Brain pericyte (primary cell): Measurements from ENCODE around the gene WNT3A.
"Not testable (repeated sequence)": the region's sequence is repeated elsewhere in the genome, so short reads cannot be mapped to it uniquely, and the experiment has no call there.

Experiments used
- DNase-seq: peaks from one replicate; pipeline ENCODE4 v3.0.0-alpha.2; 2012; ENCODE audit warnings: low read depth, low spot score

WNT3A gene

GRCh38 chr1:228011721-228012311 lies 5.0 kb downstream of the WNT3A start:
- no peak for DNase-seq

GRCh38 chr1:228012555-228012954 lies 5.8 kb downstream of the WNT3A start:
- DNase-seq, result no peak

DNA sequence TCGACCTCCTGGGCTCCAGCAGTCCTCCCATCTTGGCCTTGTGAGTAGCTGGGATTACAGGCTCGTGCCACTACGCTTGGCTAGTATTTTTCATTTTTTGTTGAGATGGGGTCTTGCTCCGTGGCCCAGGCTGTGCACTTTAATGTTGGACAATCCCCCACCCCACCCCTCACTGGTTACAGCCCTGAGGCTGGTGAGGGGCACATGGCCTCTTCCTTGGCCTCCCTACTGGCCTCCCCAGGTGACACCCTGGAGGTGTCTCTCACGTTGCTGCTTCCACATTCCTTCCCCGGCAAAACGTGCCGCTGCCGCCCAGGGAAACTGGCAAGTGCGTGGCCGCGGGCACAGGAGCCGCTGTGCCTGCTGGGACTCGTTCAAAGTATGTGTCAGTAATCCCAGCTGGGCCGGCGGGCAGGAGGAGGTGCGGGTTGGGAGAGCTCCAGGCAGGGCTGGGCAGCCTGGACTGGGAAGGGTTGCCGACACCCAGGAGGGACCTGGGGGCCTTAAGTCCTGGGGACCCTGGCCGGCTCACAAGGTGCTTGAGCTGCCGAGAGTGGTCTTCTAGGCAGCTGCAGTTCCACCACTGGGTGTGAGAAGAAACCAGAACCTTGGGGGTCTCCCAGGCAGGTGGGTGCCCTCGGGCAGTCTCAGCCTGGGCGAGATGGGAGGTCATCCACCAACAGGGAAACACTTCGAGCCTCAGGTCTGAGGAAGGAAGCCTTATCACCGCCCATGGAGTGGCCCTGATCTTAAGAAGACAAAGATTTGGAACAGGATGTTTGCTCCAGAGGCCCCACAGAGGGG lies 6.5 kb downstream of the WNT3A start:
- DNase-seq, result no peak

- DNase-seq, result no peak
Observed at GRCh38 chr1:228013935-228014930, 7.4 kb downstream of the WNT3A start.

DNA sequence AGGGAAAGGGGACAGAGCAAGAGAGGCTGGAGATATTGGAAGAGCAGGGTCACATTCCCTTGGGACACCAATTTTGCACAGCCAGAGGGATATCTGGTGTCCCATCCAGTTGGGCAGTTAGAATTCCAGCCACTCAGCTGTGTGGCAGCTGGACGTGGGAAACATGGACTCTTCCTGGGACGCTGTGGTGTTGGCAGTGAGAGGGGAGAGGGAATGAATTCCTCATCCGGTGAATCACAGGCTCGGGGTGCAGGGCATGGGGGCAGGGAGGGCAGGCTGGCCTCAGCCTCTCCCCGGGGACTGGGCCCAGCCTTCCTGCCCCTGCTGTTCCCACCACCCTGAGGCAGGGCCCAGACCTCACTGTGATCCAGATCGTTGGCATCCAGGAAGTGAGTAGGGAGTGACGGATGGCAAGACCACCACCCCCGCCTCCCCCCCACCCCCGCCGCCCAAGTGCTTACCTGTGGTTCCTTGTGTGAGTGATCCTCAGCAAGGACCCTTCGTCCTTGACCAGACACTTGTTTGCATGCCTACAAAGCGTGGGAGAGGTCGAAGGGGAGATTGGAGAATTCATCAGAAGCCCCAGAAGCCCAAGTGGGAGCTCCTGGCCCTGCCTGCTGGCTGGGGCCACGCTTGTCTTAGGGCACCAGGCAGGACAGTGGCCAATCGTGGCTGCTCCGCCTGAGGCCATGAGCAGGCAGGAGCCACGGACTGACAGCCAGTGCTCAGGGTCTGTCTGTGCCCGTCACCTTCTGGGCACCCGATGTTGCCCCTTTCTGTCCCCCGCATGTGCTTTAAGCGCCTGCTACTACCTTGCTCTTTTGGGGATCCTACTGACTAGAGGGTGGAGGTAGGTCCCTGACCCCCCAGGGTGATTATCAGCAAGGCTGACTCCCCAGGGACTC lies 8.7 kb downstream of the WNT3A start:
- DNase-seq, result no peak

DNA sequence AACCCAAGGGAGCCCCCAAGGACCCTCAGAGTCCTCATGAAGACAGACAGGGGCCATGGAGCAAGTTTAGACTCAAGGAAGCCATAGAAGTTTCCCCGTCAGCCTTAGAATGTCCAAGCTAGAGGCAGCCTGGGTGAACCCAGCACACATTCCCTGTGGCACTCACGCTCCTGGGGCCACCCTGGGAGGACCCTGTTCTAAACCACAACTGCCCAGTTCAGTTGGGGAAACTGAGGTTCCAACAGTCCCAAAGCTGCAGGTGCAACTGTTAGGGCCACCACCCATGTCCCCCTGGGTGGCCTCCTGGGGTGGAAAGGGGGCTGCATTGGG lies 9.3 kb downstream of the WNT3A start:
- DNase-seq, result no peak

DNA sequence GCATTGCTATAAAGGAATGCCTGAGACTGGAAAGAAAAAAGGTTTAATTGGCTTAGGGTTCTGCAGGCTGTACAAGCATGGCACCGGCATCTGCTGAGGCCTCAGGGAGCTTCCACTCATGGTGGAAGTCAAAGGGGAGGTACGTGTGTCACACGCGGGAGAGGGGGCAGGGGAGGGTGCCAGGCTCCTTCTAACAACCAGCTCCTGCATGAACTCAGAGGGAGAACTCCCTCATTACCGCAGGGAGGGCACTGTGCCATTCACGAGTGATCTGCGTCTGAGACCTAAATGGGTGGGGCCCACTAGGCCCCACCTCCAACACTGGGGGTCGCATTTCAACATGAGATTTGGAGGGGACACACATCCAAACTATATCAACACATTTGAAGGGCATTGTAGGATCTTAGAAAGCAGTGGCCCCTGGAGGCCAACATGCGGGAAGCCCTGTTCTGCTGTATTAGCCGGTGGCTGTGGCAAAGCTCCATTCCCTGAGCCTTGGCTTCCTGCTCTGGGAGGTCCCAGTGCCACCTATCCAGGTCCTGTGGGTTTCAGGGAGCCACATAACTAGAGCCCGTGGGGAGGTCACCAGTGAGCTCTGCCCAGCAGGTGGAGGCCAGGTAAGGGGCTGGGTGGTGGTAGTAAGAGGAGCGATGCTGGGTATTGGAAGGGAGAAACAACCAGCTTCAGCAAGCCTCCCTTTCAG lies 10.0 kb downstream of the WNT3A start:
- DNase-seq, result no peak

DNA sequence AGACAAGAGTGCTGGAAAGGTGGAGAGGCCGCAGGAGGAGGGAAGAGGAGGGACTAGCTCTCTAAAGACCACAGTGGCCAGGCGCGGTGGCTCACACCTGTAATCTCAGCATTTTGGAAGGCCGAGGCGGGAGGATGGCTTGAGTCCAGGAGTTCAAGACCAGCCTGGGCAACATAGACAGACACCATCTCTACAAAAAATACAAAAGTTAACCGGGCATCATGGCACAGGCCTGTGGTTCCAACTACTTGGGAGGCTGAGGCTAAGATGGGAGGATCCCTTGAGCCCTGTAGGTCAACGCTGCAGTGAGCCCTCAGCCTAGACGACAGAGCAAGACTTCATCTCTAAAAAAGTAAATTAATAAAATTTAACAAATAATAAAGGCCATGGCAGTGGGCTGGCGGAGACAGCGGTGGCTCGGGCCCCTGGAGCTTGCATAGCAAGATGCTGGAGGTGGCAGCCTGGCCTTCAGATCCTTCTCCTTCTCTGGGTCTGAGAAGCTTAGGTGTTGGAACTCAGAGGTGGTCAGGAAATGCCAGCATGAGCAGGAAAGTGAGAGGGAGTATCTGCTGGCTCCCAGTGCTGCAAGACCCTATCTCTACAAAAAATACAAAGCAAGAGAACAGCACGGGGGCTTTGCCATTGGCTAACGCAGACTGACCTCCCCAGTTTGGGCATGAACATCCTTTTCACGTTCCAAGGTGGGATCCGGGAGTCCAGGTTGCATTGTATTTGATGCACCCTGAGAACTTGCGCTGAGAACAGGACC lies 10.7 kb downstream of the WNT3A start:
- no peak for DNase-seq

DNA sequence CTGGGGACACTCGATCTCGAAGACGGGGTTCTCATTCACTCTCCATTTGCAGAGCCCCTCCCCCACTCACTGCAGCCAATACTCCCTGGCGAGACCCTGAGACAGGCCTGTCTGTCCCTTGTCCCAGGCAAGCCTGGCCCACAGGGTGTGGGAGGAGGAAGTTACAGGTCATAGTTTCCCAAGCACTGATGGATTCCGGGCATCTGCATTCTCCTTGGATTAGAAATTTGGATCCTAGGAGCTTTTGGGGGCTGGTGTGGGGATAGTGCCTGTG lies 11.3 kb downstream of the WNT3A start:
- DNase-seq, result no peak

GRCh38 chr1:228018961-228019721 lies 12.3 kb downstream of the WNT3A start:
- no peak for DNase-seq

- DNase-seq, result not testable (repeated sequence)
Observed at GRCh38 chr1:228019722-228020083, 12.9 kb downstream of the WNT3A start.

GRCh38 chr1:228020686-228021354 lies 14.0 kb downstream of the WNT3A start:
- DNase-seq, result no peak

DNA sequence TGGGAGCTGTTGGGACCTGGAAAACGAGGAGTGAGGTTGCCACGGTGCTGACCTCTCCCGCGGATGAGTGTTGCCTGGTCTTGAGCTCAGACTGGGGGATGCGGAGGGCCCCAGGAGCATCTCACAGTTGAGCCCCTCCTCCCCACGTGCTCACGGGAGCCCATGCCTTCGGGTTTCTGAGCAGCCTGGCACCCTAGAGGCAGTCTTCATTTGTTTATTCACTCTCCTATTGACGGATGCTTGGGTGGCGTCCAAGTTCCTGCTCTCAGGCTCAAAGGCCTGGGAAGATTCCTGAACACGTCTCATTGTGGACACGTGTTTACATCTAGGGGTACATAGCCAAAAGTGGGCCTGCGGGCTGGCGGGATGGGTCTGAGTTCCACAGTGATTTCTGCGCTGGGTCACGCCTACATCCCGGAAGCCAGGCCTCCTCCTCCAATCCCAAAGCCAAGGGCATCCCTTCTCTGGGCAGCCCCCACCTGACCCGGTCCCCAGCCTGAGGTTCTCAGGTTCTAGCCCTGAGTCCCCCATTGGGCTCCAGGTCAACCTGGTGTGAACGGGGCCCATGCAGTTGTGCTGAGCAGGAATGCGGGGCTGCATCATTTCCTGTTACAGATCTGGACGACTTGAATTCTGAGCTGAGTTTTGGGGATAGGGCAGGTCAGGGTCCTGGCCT lies 14.7 kb downstream of the WNT3A start:
- no peak for DNase-seq

DNA sequence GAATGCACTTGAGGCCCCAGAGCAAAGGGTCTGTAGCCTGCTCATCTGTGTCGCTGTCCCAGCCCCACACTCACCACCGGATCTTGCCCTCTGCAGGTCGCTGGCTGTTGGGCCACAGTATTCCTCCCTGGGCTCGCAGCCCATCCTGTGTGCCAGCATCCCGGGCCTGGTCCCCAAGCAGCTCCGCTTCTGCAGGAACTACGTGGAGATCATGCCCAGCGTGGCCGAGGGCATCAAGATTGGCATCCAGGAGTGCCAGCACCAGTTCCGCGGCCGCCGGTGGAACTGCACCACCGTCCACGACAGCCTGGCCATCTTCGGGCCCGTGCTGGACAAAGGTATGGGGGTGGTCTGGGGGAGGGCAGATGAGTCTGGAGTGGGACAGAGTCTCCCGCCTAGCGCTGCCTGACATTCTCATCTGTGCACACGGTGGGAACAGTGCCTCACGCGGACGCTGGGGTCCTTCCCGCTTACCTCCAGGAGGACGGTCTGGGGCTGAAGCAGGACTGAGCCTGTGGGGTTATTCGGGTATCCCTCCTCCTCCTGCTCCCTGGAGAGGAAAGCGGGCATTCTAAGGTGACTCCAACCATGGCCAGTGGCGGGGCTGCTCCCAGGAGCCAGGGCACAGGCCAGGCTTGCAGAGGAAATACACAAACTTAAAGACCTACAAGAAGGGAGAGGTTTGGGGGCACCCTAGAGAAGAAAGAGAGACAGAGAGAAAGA lies 15.9 kb downstream of the WNT3A start:
- DNase-seq, result no peak

- DNase-seq, result no peak
Observed at GRCh38 chr1:228023294-228023639, 16.5 kb downstream of the WNT3A start.

DNA sequence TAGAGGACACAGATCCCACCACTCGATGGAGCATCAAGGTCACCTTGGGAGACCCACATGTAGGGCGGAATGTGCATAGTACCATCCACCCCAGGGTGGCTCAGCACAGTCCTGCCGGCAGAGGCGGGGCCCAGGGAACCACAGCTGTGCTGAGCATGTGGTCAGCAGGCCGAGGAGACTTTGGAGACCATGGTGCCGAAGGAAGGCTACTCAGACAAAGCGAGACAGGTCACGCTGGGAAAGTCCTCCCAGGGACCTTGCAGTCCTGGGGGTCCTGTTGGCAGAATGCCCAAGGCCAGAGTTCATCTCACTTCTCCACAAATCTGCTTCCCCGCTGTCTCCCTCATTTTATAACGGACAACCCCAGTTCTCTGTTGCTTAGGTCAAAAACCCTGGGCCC lies 22.5 kb downstream of the WNT3A start:
- DNase-seq, result no peak

- no peak for DNase-seq
Observed at GRCh38 chr1:228030451-228031201, 23.8 kb downstream of the WNT3A start.
